GM23338 (cell line): ENCODE results near the gene PARVA. TPM values are rescaled to one million over a fixed set of nuclear protein-coding genes. Genes with fewer than 3 reads are reported as not detected.

Source experiments
- ATAC-seq: fragments of 200-7000 bp; cut with Tn5 transposase; 3 replicates; pipeline ENCODE4 v1.9.1; 2020
- DNase-seq: peaks from one replicate; pipeline ENCODE4 v3.0.0-alpha.2; 2015; ENCODE audit warnings: low spot score
- H2AFZ ChIP-seq: fragments of 200-600 bp; sonication (generic); 2 replicates; pipeline ENCODE4 v1.8.0; 2016; ENCODE audit warnings: antibody characterized with exemption, mild to moderate bottlenecking, moderate library complexity
- H3F3A ChIP-seq: fragments of 200-600 bp; sonication (generic); replicated peaks from 2 replicates; pipeline ENCODE4 v1.8.0; 2017; ENCODE audit warnings: antibody characterized with exemption, mixed run types, low read depth
- H3K27ac ChIP-seq: fragments of 200-600 bp; sonication (generic); 2 replicates; pipeline ENCODE4 v1.6.1; 2016; ENCODE audit warnings: low read depth
- H3K27me3 ChIP-seq: fragments of 200-600 bp; sonication (generic); 2 replicates; pipeline ENCODE4 v1.8.0; 2016; ENCODE audit warnings: mild to moderate bottlenecking, mixed run types, moderate library complexity; ENCODE audit not compliant: insufficient read depth
- H3K36me3 ChIP-seq: fragments of 200-600 bp; sonication (generic); 2 replicates; pipeline ENCODE4 v1.8.0; 2016; ENCODE audit warnings: mild to moderate bottlenecking; ENCODE audit not compliant: insufficient read depth
- H3K4me1 ChIP-seq: fragments of 200-600 bp; sonication (generic); 2 replicates; pipeline ENCODE4 v1.8.0; 2016; ENCODE audit warnings: mild to moderate bottlenecking, moderate library complexity; ENCODE audit not compliant: insufficient read depth
- H3K4me2 ChIP-seq: fragments of 200-600 bp; sonication (generic); 2 replicates; pipeline ENCODE4 v1.7.1; 2017; ENCODE audit warnings: mixed run types
- H3K4me3 ChIP-seq: fragments of 200-600 bp; sonication (generic); 2 replicates; pipeline ENCODE4 v1.6.1; 2016; ENCODE audit warnings: mixed run types
- H3K79me2 ChIP-seq: fragments of 200-600 bp; sonication (generic); replicated peaks from 2 replicates; pipeline ENCODE4 v1.8.0; 2017; ENCODE audit warnings: mild to moderate bottlenecking; ENCODE audit not compliant: insufficient read depth
- H3K9me2 ChIP-seq: fragments of 200-600 bp; sonication (generic); 2 replicates; pipeline ENCODE4 v1.8.0; 2017; ENCODE audit not compliant: insufficient read depth
- H4K20me1 ChIP-seq: fragments of 200-600 bp; sonication (generic); replicated peaks from 2 replicates; pipeline ENCODE4 v1.8.0; 2017; ENCODE audit warnings: mild to moderate bottlenecking; ENCODE audit not compliant: insufficient read depth
- H3K27ac Mint-ChIP-seq: 2 replicates; pipeline ENCODE4 v1.8.0; 2020; ENCODE audit warnings: inconsistent platforms, mild to moderate bottlenecking, moderate library complexity, mixed read lengths
- H3K27me3 Mint-ChIP-seq: 3 replicates; pipeline ENCODE4 v1.8.0; 2022; ENCODE audit warnings: low read depth, mild to moderate bottlenecking, moderate library complexity, mixed read lengths, inconsistent platforms; ENCODE audit not compliant: insufficient read depth, poor library complexity
- H3K36me3 Mint-ChIP-seq: 3 replicates; pipeline ENCODE4 v1.8.0; 2021; ENCODE audit warnings: low read depth, mild to moderate bottlenecking, inconsistent platforms, moderate library complexity, mixed read lengths
- H3K4me1 Mint-ChIP-seq: 3 replicates; pipeline ENCODE4 v1.8.0; 2020; ENCODE audit warnings: mild to moderate bottlenecking, inconsistent platforms, mixed read lengths
- H3K4me3 Mint-ChIP-seq: 3 replicates; pipeline ENCODE4 v1.8.0; 2021; ENCODE audit warnings: moderate library complexity, mild to moderate bottlenecking, inconsistent platforms, mixed read lengths
- H3K9me3 Mint-ChIP-seq: 3 replicates; pipeline ENCODE4 v1.8.0; 2020; ENCODE audit warnings: moderate library complexity, mild to moderate bottlenecking, inconsistent platforms, mixed read lengths
- CREB1 ChIP-seq: fragments of 250-450 bp; sonication (Bioruptor Pico); IDR thresholded peaks from 2 replicates; pipeline ENCODE4 v1.5.0; 2020; ENCODE audit warnings: low read depth, mild to moderate bottlenecking, moderate library complexity
- CTCF ChIP-seq, 2 experiments: fragments of 200-600 bp in 1 of 2; sonication (generic) in 1 of 2; conservative IDR thresholded peaks; 2 replicates each; pipeline versions ENCODE4 v1.5.1 to v1.6.1; 2016 to 2017; ENCODE audit warnings: antibody characterized with exemption in 2 of 2, low read depth in 2 of 2, mild to moderate bottlenecking in 2 of 2, moderate library complexity in 1 of 2
- EZH2 ChIP-seq: fragments of 200-600 bp; sonication (generic); IDR thresholded peaks from one replicate; pipeline ENCODE4 v1.8.0; 2017; ENCODE audit warnings: antibody characterized with exemption, mild to moderate bottlenecking, low read depth; ENCODE audit not compliant: unreplicated experiment
- EZH2phosphoT487 ChIP-seq: fragments of 200-600 bp; sonication (generic); IDR thresholded peaks from one replicate; pipeline ENCODE4 v1.8.1; 2018; ENCODE audit warnings: antibody characterized with exemption; ENCODE audit not compliant: unreplicated experiment
- JUNB ChIP-seq: IDR thresholded peaks from one replicate; pipeline ENCODE4 v1.6.1; 2016; ENCODE audit warnings: antibody characterized with exemption; ENCODE audit not compliant: unreplicated experiment
- NANOG ChIP-seq: IDR thresholded peaks from 2 replicates; pipeline ENCODE4 v1.6.1; 2016; ENCODE audit warnings: antibody characterized with exemption, borderline replicate concordance
- POLR2AphosphoS5 ChIP-seq: IDR thresholded peaks from 2 replicates; pipeline ENCODE4 v1.6.1; 2016; ENCODE audit warnings: antibody characterized with exemption, low read depth
- STAT1 ChIP-seq: IDR thresholded peaks from one replicate; pipeline ENCODE4 v1.6.1; 2016; ENCODE audit warnings: antibody characterized with exemption; ENCODE audit not compliant: unreplicated experiment
- ZNF331 ChIP-seq: fragments of 250-450 bp; sonication (Bioruptor Pico); IDR thresholded peaks from 2 replicates; pipeline ENCODE4 v1.5.0; 2020; ENCODE audit warnings: low read depth, mild to moderate bottlenecking, moderate library complexity
- ZNF462 ChIP-seq: fragments of 250-450 bp; sonication (Bioruptor Pico); IDR thresholded peaks from 2 replicates; pipeline ENCODE4 v1.5.0; 2020; ENCODE audit warnings: mild to moderate bottlenecking, moderate library complexity
- polyA plus RNA-seq: library from polyadenylated mRNA; unstranded; fragments of >200 nt; fragmentation: Nextera tagmentation; extraction: Ambion mirVana; gene quantifications from 2 replicates; pipeline ENCODE4 v1.2.1, GENCODE V29; 2016
- total RNA-seq: library from RNA; depleted of rRNA; stranded (reverse); fragments of >200 nt; shearing (Covaris generic); gene quantifications from 2 replicates; pipeline ENCODE4 v1.2.3, GENCODE V29; 2014
- TF ChIP-seq, protein P1 (sequence below): IDR thresholded peaks from 2 replicates; pipeline ENCODE4 v1.6.1; 2016; ENCODE audit warnings: antibody characterized with exemption
- TF ChIP-seq, protein P2 (sequence below): IDR thresholded peaks from one replicate; pipeline ENCODE4 v1.6.1; 2018; ENCODE audit warnings: antibody characterized with exemption; ENCODE audit not compliant: unreplicated experiment

The PARVA gene
- total and polyA plus RNA-seq, 2 experiments from 2014 or later, result 5.8 to 6.9 TPM

DNA sequence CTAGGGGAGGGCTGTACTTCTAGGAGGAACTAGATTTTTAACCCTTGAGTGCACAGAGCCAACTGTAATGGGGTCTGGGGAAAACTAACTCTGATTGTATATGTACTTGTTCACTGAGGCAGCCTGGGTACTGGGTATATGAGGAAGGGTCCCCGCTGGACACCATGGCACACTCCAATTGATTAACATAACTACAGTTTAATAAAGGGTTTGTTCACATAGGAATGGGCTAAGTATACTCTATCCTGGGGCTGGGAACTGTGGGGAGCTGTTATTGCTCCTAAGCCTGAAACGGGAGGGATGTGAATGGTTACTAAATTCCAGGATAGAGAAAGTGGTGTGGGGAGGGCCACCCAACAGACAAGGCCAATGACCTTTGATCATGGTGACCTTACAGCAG is 67.6 kb downstream of the PARVA start (continued):
- TF ChIP-seq ZNF462 (CRISPR knock-in tag) (no peak), JUNB (no peak), CTCF (conservative IDR thresholded peaks at IDR 0.05; ENCODE audit: low read depth in 2 of 2) (no peak), STAT1 (no peak), POLR2AphosphoS5 (no peak), EZH2phosphoT487 (no peak)

DNA sequence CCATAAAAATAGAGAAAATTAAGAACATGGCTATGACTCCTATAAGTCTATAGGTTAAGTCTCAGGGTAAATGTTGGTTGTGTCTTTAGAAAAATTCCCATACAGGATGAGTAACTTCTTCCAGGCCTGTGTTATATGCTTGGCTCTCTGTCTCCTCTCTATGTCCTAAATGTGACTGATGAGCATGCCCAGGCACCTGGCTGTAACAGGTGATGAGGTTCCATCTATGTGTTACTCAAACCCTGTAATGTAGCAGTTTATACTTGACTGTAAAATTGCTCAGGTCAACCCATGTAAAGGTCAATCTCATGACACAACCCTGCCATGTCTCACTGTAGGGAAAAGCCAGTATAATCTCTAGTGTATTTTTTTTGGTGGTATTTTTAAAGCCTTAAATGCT is 69.5 kb downstream of the PARVA start:
- H3K9me2 ChIP-seq, result no peaks in the 10 kb centered on the region
- no peaks in the 10 kb centered on the region for H3K79me2 ChIP-seq
- no peak overlapping the region for H3K4me2 ChIP-seq
- no peaks in the 10 kb centered on the region for H4K20me1 ChIP-seq
- no peaks in the 10 kb centered on the region for H3F3A ChIP-seq
- ATAC-seq (no peak), DNase-seq (no peak)
- Mint-ChIP-seq H3K36me3 (peaks cover 3% of the 10 kb centered on the region; the same call in 1 of the 3 replicates), H3K27ac (no peak overlapping the region), H3K9me3 (no peaks in the 10 kb centered on the region), H3K4me1 (peaks cover under 1% of the 10 kb centered on the region), H3K27me3 (peaks cover 6% of the 10 kb centered on the region), H3K4me3 (no peak overlapping the region)
- H3K27me3 ChIP-seq, result no peaks in the 10 kb centered on the region
- no peaks in the 10 kb centered on the region for H3K36me3 ChIP-seq
- H3K27ac ChIP-seq, result no peak overlapping the region
- no peak for TF ChIP-seq NANOG
- no peak for TF ChIP-seq EZH2
- TF ChIP-seq CREB1, result no peak
- TF ChIP-seq, protein P1, sequence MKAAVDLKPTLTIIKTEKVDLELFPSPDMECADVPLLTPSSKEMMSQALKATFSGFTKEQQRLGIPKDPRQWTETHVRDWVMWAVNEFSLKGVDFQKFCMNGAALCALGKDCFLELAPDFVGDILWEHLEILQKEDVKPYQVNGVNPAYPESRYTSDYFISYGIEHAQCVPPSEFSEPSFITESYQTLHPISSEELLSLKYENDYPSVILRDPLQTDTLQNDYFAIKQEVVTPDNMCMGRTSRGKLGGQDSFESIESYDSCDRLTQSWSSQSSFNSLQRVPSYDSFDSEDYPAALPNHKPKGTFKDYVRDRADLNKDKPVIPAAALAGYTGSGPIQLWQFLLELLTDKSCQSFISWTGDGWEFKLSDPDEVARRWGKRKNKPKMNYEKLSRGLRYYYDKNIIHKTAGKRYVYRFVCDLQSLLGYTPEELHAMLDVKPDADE, result no peak
- TF ChIP-seq, protein P2, sequence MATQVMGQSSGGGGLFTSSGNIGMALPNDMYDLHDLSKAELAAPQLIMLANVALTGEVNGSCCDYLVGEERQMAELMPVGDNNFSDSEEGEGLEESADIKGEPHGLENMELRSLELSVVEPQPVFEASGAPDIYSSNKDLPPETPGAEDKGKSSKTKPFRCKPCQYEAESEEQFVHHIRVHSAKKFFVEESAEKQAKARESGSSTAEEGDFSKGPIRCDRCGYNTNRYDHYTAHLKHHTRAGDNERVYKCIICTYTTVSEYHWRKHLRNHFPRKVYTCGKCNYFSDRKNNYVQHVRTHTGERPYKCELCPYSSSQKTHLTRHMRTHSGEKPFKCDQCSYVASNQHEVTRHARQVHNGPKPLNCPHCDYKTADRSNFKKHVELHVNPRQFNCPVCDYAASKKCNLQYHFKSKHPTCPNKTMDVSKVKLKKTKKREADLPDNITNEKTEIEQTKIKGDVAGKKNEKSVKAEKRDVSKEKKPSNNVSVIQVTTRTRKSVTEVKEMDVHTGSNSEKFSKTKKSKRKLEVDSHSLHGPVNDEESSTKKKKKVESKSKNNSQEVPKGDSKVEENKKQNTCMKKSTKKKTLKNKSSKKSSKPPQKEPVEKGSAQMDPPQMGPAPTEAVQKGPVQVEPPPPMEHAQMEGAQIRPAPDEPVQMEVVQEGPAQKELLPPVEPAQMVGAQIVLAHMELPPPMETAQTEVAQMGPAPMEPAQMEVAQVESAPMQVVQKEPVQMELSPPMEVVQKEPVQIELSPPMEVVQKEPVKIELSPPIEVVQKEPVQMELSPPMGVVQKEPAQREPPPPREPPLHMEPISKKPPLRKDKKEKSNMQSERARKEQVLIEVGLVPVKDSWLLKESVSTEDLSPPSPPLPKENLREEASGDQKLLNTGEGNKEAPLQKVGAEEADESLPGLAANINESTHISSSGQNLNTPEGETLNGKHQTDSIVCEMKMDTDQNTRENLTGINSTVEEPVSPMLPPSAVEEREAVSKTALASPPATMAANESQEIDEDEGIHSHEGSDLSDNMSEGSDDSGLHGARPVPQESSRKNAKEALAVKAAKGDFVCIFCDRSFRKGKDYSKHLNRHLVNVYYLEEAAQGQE, result no peak
- TF ChIP-seq POLR2AphosphoS5, result no peak
- TF ChIP-seq ZNF331 (CRISPR knock-in tag), result no peak
- no peak for TF ChIP-seq JUNB
- H3K4me3 ChIP-seq, result no peak overlapping the region
- H3K4me1 ChIP-seq, result no peaks in the 10 kb centered on the region
- no peak overlapping the region for H2AFZ ChIP-seq
